ENCODE data around the gene PET117. TPM values are rescaled to one million over a fixed set of nuclear protein-coding genes. Genes with fewer than 3 reads are reported as not detected.
"Not testable (repeated sequence)": the region's sequence is repeated elsewhere in the genome, so short reads cannot be mapped to it uniquely, and the experiment has no call there.

The PET117 gene
- total RNA-seq: 18.5 and 20.0 TPM in 2 replicates
- long read RNA-seq, transcript PET117-201 (2 exons, 1,141 nt): major isoform, 16 of 20 reads
- long read RNA-seq, partial matches to known transcripts: 1 of 20 reads
- long read RNA-seq, other reads (novel, unspliced or antisense): 3 of 20 reads

- Mint-ChIP-seq H3K9me3 (ENCODE audit: low read depth) (no peaks in the 10 kb centered on the region), H3K4me3 (ENCODE audit: low read depth) (peak within 1 kb of the TSS; percentile 86), H3K36me3 (ENCODE audit: insufficient read depth) (peaks cover 7% of the 10 kb centered on the region), H3K27ac (peak within 1 kb of the TSS; percentile 94), H3K4me1 (ENCODE audit: low read depth) (peaks cover 30% of the 10 kb centered on the region), H3K27me3 (no peaks in the 10 kb centered on the region)
- peak; percentile 92 for DNase-seq (ENCODE audit: low spot score, unreplicated experiment)
- no peak for TF ChIP-seq CTCF (IDR thresholded peaks at IDR 0.05; ENCODE audit: unreplicated experiment)
These were observed at the start of gene PET117, which contains the start of gene KAT14 for GRCh38 chr20:18137412-18138265. Gene PET117 (plus strand): TSS chr20:18137863. CDS start chr20:18137956, 93 bp downstream. Gene KAT14 (plus strand): TSS chr20:18137863. CDS start chr20:18142661, 4,798 bp downstream.

GRCh38 chr20:18088298-18088697, 49.4 kb upstream of the PET117 start:
- not testable (repeated sequence) for H3K9me3 Mint-ChIP-seq (ENCODE audit: low read depth); H3K36me3 Mint-ChIP-seq (ENCODE audit: insufficient read depth); H3K4me3 Mint-ChIP-seq (ENCODE audit: low read depth); H3K27ac Mint-ChIP-seq; H3K4me1 Mint-ChIP-seq (ENCODE audit: low read depth); DNase-seq (ENCODE audit: low spot score, unreplicated experiment)
- H3K27me3 Mint-ChIP-seq: peaks cover 22% of the 10 kb centered on the region

- not testable (repeated sequence) for H3K4me3 Mint-ChIP-seq (ENCODE audit: low read depth); H3K36me3 Mint-ChIP-seq (ENCODE audit: insufficient read depth); H3K9me3 Mint-ChIP-seq (ENCODE audit: low read depth); H3K27ac Mint-ChIP-seq; H3K4me1 Mint-ChIP-seq (ENCODE audit: low read depth); DNase-seq (ENCODE audit: low spot score, unreplicated experiment)
- peaks cover 26% of the 10 kb centered on the region for H3K27me3 Mint-ChIP-seq
These were observed 48.8 kb upstream of the PET117 start for GRCh38 chr20:18088841-18089240.

- Mint-ChIP-seq H3K4me3 (ENCODE audit: low read depth) (no peak overlapping the region), H3K27me3 (peaks cover 29% of the 10 kb centered on the region), H3K27ac (no peak overlapping the region), H3K4me1 (ENCODE audit: low read depth) (peaks cover 12% of the 10 kb centered on the region), H3K9me3 (ENCODE audit: low read depth) (no peaks in the 10 kb centered on the region), H3K36me3 (ENCODE audit: insufficient read depth) (no peaks in the 10 kb centered on the region)
- DNase-seq (ENCODE audit: low spot score, unreplicated experiment): no peak
- TF ChIP-seq CTCF (IDR thresholded peaks at IDR 0.05; ENCODE audit: unreplicated experiment): no peak
These were observed 47.6 kb upstream of the PET117 start for GRCh38 chr20:18090044-18090443.

- no peaks in the 10 kb centered on the region for H3K36me3 Mint-ChIP-seq (ENCODE audit: insufficient read depth)
- H3K27ac Mint-ChIP-seq: no peak overlapping the region
- TF ChIP-seq CTCF (IDR thresholded peaks at IDR 0.05; ENCODE audit: unreplicated experiment): no peak
- peaks cover 12% of the 10 kb centered on the region for H3K4me1 Mint-ChIP-seq (ENCODE audit: low read depth)
- no peak for DNase-seq (ENCODE audit: low spot score, unreplicated experiment)
- no peak overlapping the region for H3K4me3 Mint-ChIP-seq (ENCODE audit: low read depth)
- no peaks in the 10 kb centered on the region for H3K9me3 Mint-ChIP-seq (ENCODE audit: low read depth)
- peaks cover 29% of the 10 kb centered on the region for H3K27me3 Mint-ChIP-seq
These were observed 47.2 kb upstream of the PET117 start for GRCh38 chr20:18090477-18090876.

- H3K4me3 Mint-ChIP-seq (ENCODE audit: low read depth): no peak overlapping the region
- H3K27ac Mint-ChIP-seq: no peak overlapping the region
- H3K27me3 Mint-ChIP-seq: peaks cover 29% of the 10 kb centered on the region
- no peaks in the 10 kb centered on the region for H3K36me3 Mint-ChIP-seq (ENCODE audit: insufficient read depth)
- no peaks in the 10 kb centered on the region for H3K9me3 Mint-ChIP-seq (ENCODE audit: low read depth)
- H3K4me1 Mint-ChIP-seq (ENCODE audit: low read depth): peaks cover 12% of the 10 kb centered on the region
- TF ChIP-seq CTCF (IDR thresholded peaks at IDR 0.05; ENCODE audit: unreplicated experiment): no peak
- DNase-seq (ENCODE audit: low spot score, unreplicated experiment): no peak
These were observed 46.0 kb upstream of the PET117 start for GRCh38 chr20:18091623-18092022.
